ENCODE results near the gene ADARB2. TPM values are rescaled to one million over a fixed set of nuclear protein-coding genes. Genes with fewer than 3 reads are reported as not detected.
"Not testable (repeated sequence)": the region's sequence is repeated elsewhere in the genome, so short reads cannot be mapped to it uniquely, and the experiment has no call there.

Gene ADARB2
- polyA plus RNA-seq, 3 donors = not detected

GRCh38 chr10:1398626-1399410 lies 338.5 kb downstream of the ADARB2 start:
- no peaks in the 10 kb centered on the region for H3K9me3 ChIP-seq (replicated peaks in 1 of 2; ENCODE audit: control insufficient read depth in 1 of 2, insufficient read depth in 1 of 2, low read length in 2 of 2)
- H3K4me3 Mint-ChIP-seq = no peak overlapping the region
- H4K20me1 ChIP-seq (ENCODE audit: insufficient read depth, low read length) = no peaks in the 10 kb centered on the region
- H3K4me3 ChIP-seq (replicated peaks in 1 of 3; ENCODE audit: low read depth in 2 of 3, low read length in 3 of 3) = no peak overlapping the region
- no peaks in the 10 kb centered on the region for H3K36me3 ChIP-seq (replicated peaks in 1 of 2; ENCODE audit: control insufficient read depth in 1 of 2, insufficient read depth in 2 of 2, low read length in 2 of 2)
- intact Hi-C loops (cut with micrococcal nuclease) = no loop called here
- no peaks in the 10 kb centered on the region for H3K27me3 ChIP-seq (ENCODE audit: control insufficient read depth in 2 of 2, insufficient read depth in 2 of 2, low read length in 2 of 2)
- H2AFZ ChIP-seq (ENCODE audit: insufficient read depth, low read depth, low read length, poor library complexity, severe bottlenecking) = no peak overlapping the region
- no peaks in the 10 kb centered on the region for H3K79me2 ChIP-seq (ENCODE audit: insufficient read depth, low read length)
- H3K4me1 ChIP-seq (ENCODE audit: control insufficient read depth in 1 of 2, insufficient read depth in 2 of 2, low read length in 2 of 2) = no peaks in the 10 kb centered on the region
- H3K27ac Mint-ChIP-seq = peak overlapping the region in 1 of 7 donors; percentile 35
- no peak overlapping the region for H3K4me2 ChIP-seq (replicated peaks; ENCODE audit: extremely low read depth, low read length, poor library complexity, severe bottlenecking)
- 88% methylated on average over 10 of the region's 19 CpGs for WGBS (ENCODE audit: insufficient coverage)
- peaks cover 0 to 2% (median 0%) of the 10 kb centered on the region in 7 donors for H3K9me3 Mint-ChIP-seq
- H3K36me3 Mint-ChIP-seq = no peaks in the 10 kb centered on the region
- peaks cover 1 to 4% (median 1%) of the 10 kb centered on the region in 3 donors for H3K27me3 Mint-ChIP-seq (ENCODE audit: low read depth in 3 of 3)
- no peak overlapping the region for H3K27ac ChIP-seq (ENCODE audit: low read depth in 1 of 2, low read length in 2 of 2)
- no peak overlapping the region for H3K9ac ChIP-seq (ENCODE audit: insufficient read depth, low read length, poor library complexity, severe bottlenecking)
- DNase-seq = no peak
- TF ChIP-seq CTCF (IDR thresholded peaks at IDR 0.05) = no peak
- no peaks in the 10 kb centered on the region for H3K4me1 Mint-ChIP-seq

- H3K27ac ChIP-seq (ENCODE audit: low read depth in 1 of 2, low read length in 2 of 2); H3K9me3 Mint-ChIP-seq; H3K4me3 Mint-ChIP-seq; H4K20me1 ChIP-seq (ENCODE audit: insufficient read depth, low read length); H3K4me2 ChIP-seq (replicated peaks; ENCODE audit: extremely low read depth, low read length, poor library complexity, severe bottlenecking); H3K79me2 ChIP-seq (ENCODE audit: insufficient read depth, low read length); H3K9ac ChIP-seq (ENCODE audit: insufficient read depth, low read length, poor library complexity, severe bottlenecking); H3K27me3 Mint-ChIP-seq (ENCODE audit: low read depth in 3 of 3); DNase-seq; intact Hi-C loops (cut with micrococcal nuclease); H3K9me3 ChIP-seq (replicated peaks in 1 of 2; ENCODE audit: control insufficient read depth in 1 of 2, insufficient read depth in 1 of 2, low read length in 2 of 2); H3K27ac Mint-ChIP-seq; H3K4me1 Mint-ChIP-seq; H3K4me1 ChIP-seq (ENCODE audit: control insufficient read depth in 1 of 2, insufficient read depth in 2 of 2, low read length in 2 of 2); H3K27me3 ChIP-seq (ENCODE audit: control insufficient read depth in 2 of 2, insufficient read depth in 2 of 2, low read length in 2 of 2); H3K36me3 ChIP-seq (replicated peaks in 1 of 2; ENCODE audit: control insufficient read depth in 1 of 2, insufficient read depth in 2 of 2, low read length in 2 of 2); H2AFZ ChIP-seq (ENCODE audit: insufficient read depth, low read depth, low read length, poor library complexity, severe bottlenecking); H3K4me3 ChIP-seq (replicated peaks in 1 of 3; ENCODE audit: low read depth in 2 of 3, low read length in 3 of 3); H3K36me3 Mint-ChIP-seq: not testable (repeated sequence)
- 55% methylated on average over 10 of the region's 15 CpGs for WGBS (ENCODE audit: insufficient coverage)
Observed at GRCh38 chr10:1398116-1398515, 339.2 kb downstream of the ADARB2 start.
